Mammary epithelial cell (primary cell): ENCODE data around the gene PRMT1.

Experiments
- EZH2 ChIP-seq: IDR thresholded peaks from 2 replicates; pipeline ENCODE4 v1.6.1; 2012; ENCODE audit warnings: low read length, inconsistent platforms, borderline replicate concordance
- TF ChIP-seq, protein P1 (sequence below), 2 donors: IDR thresholded peaks in 1 of 2; conservative IDR thresholded peaks in 1 of 2; 2 replicates each; pipeline ENCODE4 v1.5.1; 2011 to 2012; ENCODE audit warnings: inconsistent platforms in 2 of 2, low read length in 2 of 2, mild to moderate bottlenecking in 2 of 2, control low read depth in 1 of 2, low read depth in 1 of 2; ENCODE audit not compliant: insufficient read depth in 1 of 2; ENCODE audit errors: extremely low read depth in 1 of 2

DNA sequence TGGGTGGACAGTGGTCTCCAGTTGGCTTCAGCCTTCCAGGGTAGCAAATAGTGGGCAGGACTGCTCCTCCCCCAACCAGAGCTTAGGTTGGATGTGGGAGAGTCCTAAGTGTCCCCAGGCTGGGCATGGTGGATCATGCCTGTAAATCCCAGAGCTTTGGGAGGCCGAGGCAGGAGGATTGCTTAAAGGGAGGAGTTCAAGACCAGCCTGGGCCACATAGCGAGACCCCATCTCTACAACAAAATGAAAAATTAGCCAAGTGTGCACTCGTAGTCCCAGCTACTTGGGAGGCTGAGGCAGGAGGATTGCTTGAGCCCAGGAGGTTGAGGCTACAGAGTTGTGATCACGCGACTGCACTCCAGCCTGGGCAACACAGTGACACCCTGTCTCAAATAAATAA, 44.5 kb upstream of the PRMT1 start:
- TF ChIP-seq, protein P1, sequence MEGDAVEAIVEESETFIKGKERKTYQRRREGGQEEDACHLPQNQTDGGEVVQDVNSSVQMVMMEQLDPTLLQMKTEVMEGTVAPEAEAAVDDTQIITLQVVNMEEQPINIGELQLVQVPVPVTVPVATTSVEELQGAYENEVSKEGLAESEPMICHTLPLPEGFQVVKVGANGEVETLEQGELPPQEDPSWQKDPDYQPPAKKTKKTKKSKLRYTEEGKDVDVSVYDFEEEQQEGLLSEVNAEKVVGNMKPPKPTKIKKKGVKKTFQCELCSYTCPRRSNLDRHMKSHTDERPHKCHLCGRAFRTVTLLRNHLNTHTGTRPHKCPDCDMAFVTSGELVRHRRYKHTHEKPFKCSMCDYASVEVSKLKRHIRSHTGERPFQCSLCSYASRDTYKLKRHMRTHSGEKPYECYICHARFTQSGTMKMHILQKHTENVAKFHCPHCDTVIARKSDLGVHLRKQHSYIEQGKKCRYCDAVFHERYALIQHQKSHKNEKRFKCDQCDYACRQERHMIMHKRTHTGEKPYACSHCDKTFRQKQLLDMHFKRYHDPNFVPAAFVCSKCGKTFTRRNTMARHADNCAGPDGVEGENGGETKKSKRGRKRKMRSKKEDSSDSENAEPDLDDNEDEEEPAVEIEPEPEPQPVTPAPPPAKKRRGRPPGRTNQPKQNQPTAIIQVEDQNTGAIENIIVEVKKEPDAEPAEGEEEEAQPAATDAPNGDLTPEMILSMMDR (conservative IDR thresholded peaks at IDR 0.05 in 1 of 2, IDR thresholded peaks at IDR 0.05 in 1 of 2; ENCODE audit: extremely low read depth in 1 of 2, insufficient read depth in 1 of 2, low read depth in 1 of 2, low read length in 2 of 2), result no peak
- no peak for TF ChIP-seq EZH2
